Gastrocnemius medialis (tissue), 4 donors: ENCODE data around the gene ZNF878.

ENCODE experiments used
- CTCF ChIP-seq, 5 experiments: fragments of 450-650 bp in 3 of 5; fragments of 200-600 bp in 2 of 5; sonication (generic) in 2 of 5; IDR thresholded peaks in 4 of 5; conservative IDR thresholded peaks in 1 of 5; 1 replicate in 4 of 5; 2 replicates in 1 of 5; pipeline ENCODE4 v1.5.1; 2016 to 2019; ENCODE audit warnings: antibody characterized with exemption in 5 of 5, mild to moderate bottlenecking in 3 of 5, moderate library complexity in 3 of 5
- POLR2A ChIP-seq, 2 donors: fragments of 450-650 bp; IDR thresholded peaks; one replicate each; pipeline ENCODE4 v1.6.1; 2017; ENCODE audit warnings: antibody characterized with exemption in 2 of 2, mild to moderate bottlenecking in 2 of 2, moderate library complexity in 2 of 2

- TF ChIP-seq POLR2A (IDR thresholded peaks at IDR 0.05) (peak in 1 of 2 donors; percentile 14), CTCF (IDR thresholded peaks at IDR 0.05 in 4 of 5, conservative IDR thresholded peaks at IDR 0.05 in 1 of 5) (no peak)
These were observed 39.5 kb upstream of the ZNF878 start for GRCh38 chr19:12092065-12092867.
